Upper lobe of right lung (tissue), 1 donor: ENCODE measurements around the gene FSD1L. TPM values are rescaled to one million over a fixed set of nuclear protein-coding genes. Genes with fewer than 3 reads are reported as not detected.

Source experiments
- ATAC-seq: fragments of 200-7000 bp; cut with Tn5 transposase; one replicate; pipeline ENCODE4 v1.9.1; 2020; ENCODE audit warnings: mild to moderate bottlenecking, moderate library complexity
- DNase-seq: peaks from one replicate; pipeline ENCODE4 v3.0.0-alpha.2; 2020
- H3K27ac ChIP-seq: fragments of 200-600 bp; one replicate; pipeline ENCODE4 v1.8.0; 2022
- H3K27me3 ChIP-seq: fragments of 200-600 bp; one replicate; pipeline ENCODE4 v1.8.0; 2022; ENCODE audit warnings: mild to moderate bottlenecking
- H3K36me3 ChIP-seq: fragments of 200-600 bp; one replicate; pipeline ENCODE4 v1.8.0; 2022
- H3K4me1 ChIP-seq: fragments of 200-600 bp; one replicate; pipeline ENCODE4 v1.8.0; 2022
- H3K4me3 ChIP-seq: fragments of 200-600 bp; one replicate; pipeline ENCODE4 v1.8.0; 2022; ENCODE audit warnings: mild to moderate bottlenecking
- H3K9me3 ChIP-seq: fragments of 200-600 bp; one replicate; pipeline ENCODE4 v1.8.0; 2022
- intact Hi-C: fragments of 100-400 bp; cut with DNase I; formaldehyde crosslinking; loops from one replicate; pipeline ENCODE4 v1.11.0; 2022
- long read RNA-seq: library from polyadenylated mRNA; unstranded; transcript quantifications from one replicate; pipeline ENCODE4 v2.0.0, GENCODE V29; 2021
- total RNA-seq: library from RNA; stranded (reverse); fragmentation: NEBNext Ultra II Directional; extraction: Animal tissue kit (Norgen Biotek cat#: 25700); gene quantifications from one replicate; pipeline ENCODE4 v1.2.1, GENCODE V29; 2021
- TF ChIP-seq, protein P1 (sequence below): fragments of 200-600 bp; IDR thresholded peaks from one replicate; pipeline ENCODE4 v1.8.0; 2022; ENCODE audit warnings: antibody characterized with exemption
- donor health status: DM: no; HTN: yes; CAD: no; lungs with severe emphysema.

FSD1L gene
- 4.5 TPM for total RNA-seq
- long read RNA-seq, partial matches to known transcripts: 0 of 2 reads
- long read RNA-seq, other reads (novel, unspliced or antisense): 2 of 2 reads

DNA sequence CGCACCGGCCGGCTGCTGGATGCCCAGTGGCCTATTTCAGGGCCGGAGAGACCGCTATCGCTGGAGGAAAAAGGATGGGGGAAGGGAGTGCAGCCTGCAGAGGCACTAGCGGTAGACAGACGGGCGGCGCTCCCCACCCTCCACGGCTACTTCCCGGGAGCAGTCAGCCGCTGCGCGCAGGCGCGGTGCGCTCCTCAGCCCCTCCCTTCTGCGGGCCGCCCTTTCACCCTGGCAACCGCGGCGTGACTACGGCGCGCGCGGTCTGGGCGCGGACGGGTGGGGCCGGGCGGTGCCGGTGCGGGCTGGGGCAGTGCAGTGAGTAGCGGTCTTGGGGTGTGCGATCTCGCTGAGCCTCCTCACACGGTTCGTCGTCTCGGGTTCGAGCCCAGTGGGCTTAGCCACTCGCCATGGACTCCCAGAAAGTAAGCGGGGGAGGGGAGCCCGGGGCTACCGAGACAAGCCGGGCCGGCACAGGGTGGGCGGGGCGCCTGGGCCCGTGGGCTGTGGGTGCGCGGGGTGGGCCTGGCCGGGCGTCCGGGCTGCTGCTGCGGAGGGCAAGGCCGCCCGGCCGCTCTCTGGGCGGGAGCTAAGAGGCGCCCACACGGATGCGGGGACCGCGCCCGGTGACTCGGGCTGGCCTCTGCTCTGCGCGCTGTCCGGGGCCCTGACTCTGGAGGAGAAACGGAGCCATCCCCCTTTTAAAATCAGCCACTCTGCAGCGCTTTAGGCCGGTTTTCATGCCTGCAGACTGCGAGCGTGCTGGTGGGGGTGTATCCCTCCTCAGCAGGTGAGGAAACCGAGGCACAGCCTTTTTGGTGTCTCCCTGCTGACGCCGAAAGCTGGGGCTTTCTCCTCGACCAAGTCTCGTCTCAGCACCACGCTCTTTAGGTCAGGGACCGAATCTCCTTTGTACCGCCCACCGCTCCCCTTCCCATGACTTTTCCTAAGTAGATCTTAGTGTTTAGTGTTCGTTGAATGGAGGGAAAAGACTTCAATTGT lies at the start of gene FSD1L:
FSD1L (plus strand) TSS at position 221 of the 999 bp plus-strand sequence; CDS start at position 408, 187 bp downstream.
- H3K27ac ChIP-seq: peak within 1 kb of the TSS; percentile 65
- H3K9me3 ChIP-seq: no peaks in the 10 kb centered on the region
- DNase-seq (peak; percentile 97), ATAC-seq (peak; percentile 98)
- H3K36me3 ChIP-seq: no peaks in the 10 kb centered on the region
- H3K4me1 ChIP-seq: peaks cover 10% of the 10 kb centered on the region
- H3K27me3 ChIP-seq: no peaks in the 10 kb centered on the region
- peak within 1 kb of the TSS; percentile 79 for H3K4me3 ChIP-seq
- TF ChIP-seq, protein P1, sequence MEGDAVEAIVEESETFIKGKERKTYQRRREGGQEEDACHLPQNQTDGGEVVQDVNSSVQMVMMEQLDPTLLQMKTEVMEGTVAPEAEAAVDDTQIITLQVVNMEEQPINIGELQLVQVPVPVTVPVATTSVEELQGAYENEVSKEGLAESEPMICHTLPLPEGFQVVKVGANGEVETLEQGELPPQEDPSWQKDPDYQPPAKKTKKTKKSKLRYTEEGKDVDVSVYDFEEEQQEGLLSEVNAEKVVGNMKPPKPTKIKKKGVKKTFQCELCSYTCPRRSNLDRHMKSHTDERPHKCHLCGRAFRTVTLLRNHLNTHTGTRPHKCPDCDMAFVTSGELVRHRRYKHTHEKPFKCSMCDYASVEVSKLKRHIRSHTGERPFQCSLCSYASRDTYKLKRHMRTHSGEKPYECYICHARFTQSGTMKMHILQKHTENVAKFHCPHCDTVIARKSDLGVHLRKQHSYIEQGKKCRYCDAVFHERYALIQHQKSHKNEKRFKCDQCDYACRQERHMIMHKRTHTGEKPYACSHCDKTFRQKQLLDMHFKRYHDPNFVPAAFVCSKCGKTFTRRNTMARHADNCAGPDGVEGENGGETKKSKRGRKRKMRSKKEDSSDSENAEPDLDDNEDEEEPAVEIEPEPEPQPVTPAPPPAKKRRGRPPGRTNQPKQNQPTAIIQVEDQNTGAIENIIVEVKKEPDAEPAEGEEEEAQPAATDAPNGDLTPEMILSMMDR: peak; percentile 34
- intact Hi-C loops: no loop called here

DNA sequence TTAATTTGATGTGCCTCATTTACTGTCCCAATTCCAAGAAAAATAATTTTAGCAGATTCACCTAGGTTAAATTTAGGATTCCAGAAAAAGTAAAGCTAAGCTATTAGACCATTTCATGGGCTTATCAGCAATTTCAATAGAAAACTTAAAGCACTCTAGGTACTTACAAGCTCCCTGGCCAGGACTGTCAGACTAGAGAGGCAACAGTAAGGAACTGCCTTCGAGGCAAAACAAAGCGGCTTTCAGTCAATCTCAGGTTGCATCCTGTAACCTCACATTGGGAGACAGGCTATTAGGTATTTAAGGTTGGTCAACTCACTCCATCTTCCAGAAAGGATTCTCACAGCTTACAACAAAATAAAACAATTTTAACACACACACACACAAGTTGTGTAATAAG lies 48.7 kb upstream of the FSD1L start:
- Histone ChIP-seq H3K9me3 (no peaks in the 10 kb centered on the region), H3K27ac (no peak overlapping the region), H3K4me3 (no peak overlapping the region), H3K36me3 (no peaks in the 10 kb centered on the region), H3K4me1 (no peaks in the 10 kb centered on the region), H3K27me3 (no peaks in the 10 kb centered on the region)
- TF ChIP-seq, protein P1: no peak
- intact Hi-C loops: no loop called here
- no peak for ATAC-seq
- DNase-seq: no peak

DNA sequence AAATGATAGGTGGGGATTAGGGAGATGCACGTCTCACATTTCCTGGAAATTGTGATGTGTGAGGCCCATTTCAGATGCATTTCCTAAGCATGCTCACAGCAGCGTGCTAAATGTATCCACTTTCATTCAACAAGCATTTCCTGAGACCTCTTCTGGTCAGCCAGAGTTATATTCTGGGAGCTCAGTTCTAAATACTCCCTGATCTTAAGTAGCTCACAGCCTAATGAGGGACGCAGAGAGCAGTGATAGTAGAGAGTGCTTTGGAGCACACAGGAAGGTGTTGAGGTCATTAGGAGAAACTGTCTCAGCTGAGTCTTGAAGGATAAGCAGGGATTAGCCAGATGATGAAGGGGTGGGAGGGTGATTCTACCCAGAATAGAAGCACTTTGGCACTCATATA lies 46.2 kb upstream of the FSD1L start:
- intact Hi-C loops: no loop called here
- no peaks in the 10 kb centered on the region for H3K9me3 ChIP-seq
- H3K36me3 ChIP-seq: no peaks in the 10 kb centered on the region
- H3K4me1 ChIP-seq: no peaks in the 10 kb centered on the region
- TF ChIP-seq, protein P1: no peak
- no peak overlapping the region for H3K4me3 ChIP-seq
- DNase-seq: no peak
- no peak overlapping the region for H3K27ac ChIP-seq
- no peak for ATAC-seq
- H3K27me3 ChIP-seq: no peaks in the 10 kb centered on the region

GRCh38 chr9:105403552-105404248 lies 44.1 kb upstream of the FSD1L start:
- no peaks in the 10 kb centered on the region for H3K9me3 ChIP-seq
- DNase-seq (no peak), ATAC-seq (no peak)
- no peaks in the 10 kb centered on the region for H3K36me3 ChIP-seq
- H3K4me3 ChIP-seq: no peak overlapping the region
- H3K27me3 ChIP-seq: no peaks in the 10 kb centered on the region
- H3K27ac ChIP-seq: no peak overlapping the region
- TF ChIP-seq, protein P1: no peak
- intact Hi-C loops: no loop called here
- H3K4me1 ChIP-seq: no peaks in the 10 kb centered on the region

GRCh38 chr9:105405514-105406131 lies 42.2 kb upstream of the FSD1L start:
- H3K9me3 ChIP-seq: no peaks in the 10 kb centered on the region
- no peak for DNase-seq
- intact Hi-C loops: no loop called here
- ATAC-seq: no peak
- H3K36me3 ChIP-seq: no peaks in the 10 kb centered on the region
- no peak overlapping the region for H3K4me3 ChIP-seq
- no peaks in the 10 kb centered on the region for H3K4me1 ChIP-seq
- no peak overlapping the region for H3K27ac ChIP-seq
- TF ChIP-seq, protein P1: no peak
- no peaks in the 10 kb centered on the region for H3K27me3 ChIP-seq
